IMR-90 (cell line): Measurements from ENCODE around the gene ADH1A. TPM values are rescaled to one million over a fixed set of nuclear protein-coding genes. Genes with fewer than 3 reads are reported as not detected.

Experiments
- ATAC-seq: fragments of 200-7000 bp; cut with Tn5 transposase; 2 replicates; pipeline ENCODE4 v1.9.1; 2020; ENCODE audit warnings: low read depth, mild to moderate bottlenecking, moderate library complexity
- BruUV-seq: library from RNA; stranded (reverse); fragments of 400-500 nt; replicated peaks from 2 replicates; lab custom pipeline; 2021; lab: Mats Ljungman, UMichigan
- CTCF ChIA-PET: fragments of 300-600 bp; formaldehyde crosslinking; extraction: SDS; loops from one replicate; lab custom pipeline; 2021; ENCODE audit warnings: antibody characterized with exemption; lab: Yijun Ruan, JAX
- POLR2A ChIA-PET: fragments of 300-600 bp; sonication (Branson Sonifier 250); formaldehyde crosslinking; loops from one replicate; lab custom pipeline; 2022; ENCODE audit warnings: antibody characterized with exemption; ENCODE audit not compliant: unreplicated experiment; lab: Charles Lee
- DNase-seq: peaks from one replicate; pipeline ENCODE4 v3.0.0; 2013
- H2AFZ ChIP-seq: replicated peaks from 2 replicates; pipeline ENCODE3; 2013; ENCODE audit warnings: low read length, mild to moderate bottlenecking; ENCODE audit not compliant: poor library complexity
- H2AK5ac ChIP-seq: 2 replicates; pipeline ENCODE4 v1.6.1; 2013; ENCODE audit warnings: low read depth, low read length, inconsistent platforms
- H2AK9ac ChIP-seq: replicated peaks from 2 replicates; pipeline ENCODE3; 2013; ENCODE audit warnings: mild to moderate bottlenecking, low read depth, low read length, moderate library complexity; ENCODE audit not compliant: poor library complexity
- H2BK120ac ChIP-seq: 2 replicates; pipeline ENCODE4 v1.6.1; 2013; ENCODE audit warnings: low read depth, low read length, inconsistent platforms
- H2BK15ac ChIP-seq: 3 replicates; pipeline ENCODE4 v1.6.1; 2013; ENCODE audit warnings: low read depth, low read length, inconsistent platforms
- H2BK20ac ChIP-seq: 2 replicates; pipeline ENCODE4 v1.6.1; 2013; ENCODE audit warnings: low read depth, mild to moderate bottlenecking, inconsistent platforms, low read length, moderate library complexity
- H2BK5ac ChIP-seq: 2 replicates; pipeline ENCODE4 v1.6.1; 2013; ENCODE audit warnings: mild to moderate bottlenecking, low read depth, low read length, inconsistent platforms; ENCODE audit not compliant: poor library complexity, severe bottlenecking
- H3K14ac ChIP-seq: replicated peaks from 2 replicates; pipeline ENCODE4 v1.6.1; 2013; ENCODE audit warnings: low read depth, low read length, inconsistent platforms
- H3K18ac ChIP-seq: 2 replicates; pipeline ENCODE4 v1.6.1; 2013; ENCODE audit warnings: low read depth, low read length, control low read depth
- H3K23ac ChIP-seq: 2 replicates; pipeline ENCODE4 v1.6.1; 2013; ENCODE audit warnings: low read depth, low read length, inconsistent platforms
- H3K27ac ChIP-seq: 2 replicates; pipeline ENCODE4 v1.5.1; 2013; ENCODE audit warnings: mild to moderate bottlenecking, control low read depth, low read length; ENCODE audit not compliant: insufficient read depth
- H3K27me3 ChIP-seq: 2 replicates; pipeline ENCODE4 v1.6.1; 2013; ENCODE audit warnings: low read length; ENCODE audit not compliant: control insufficient read depth, insufficient read depth
- H3K36me3 ChIP-seq: 2 replicates; pipeline ENCODE4 v1.6.1; 2013; ENCODE audit warnings: low read length, mixed read lengths; ENCODE audit not compliant: control insufficient read depth, insufficient read depth
- H3K4ac ChIP-seq: 2 replicates; pipeline ENCODE4 v1.6.1; 2013; ENCODE audit warnings: low read depth, low read length, inconsistent platforms
- H3K4me1 ChIP-seq: 2 replicates; pipeline ENCODE4 v1.6.1; 2013; ENCODE audit warnings: low read length, mixed read lengths; ENCODE audit not compliant: control insufficient read depth, insufficient read depth
- H3K4me2 ChIP-seq: 2 replicates; pipeline ENCODE4 v1.6.1; 2013; ENCODE audit warnings: low read depth, mild to moderate bottlenecking, control low read depth, low read length, moderate library complexity
- H3K4me3 ChIP-seq: 2 replicates; pipeline ENCODE4 v1.5.1; 2013; ENCODE audit warnings: low read depth, mild to moderate bottlenecking, control low read depth, low read length, moderate library complexity; ENCODE audit not compliant: insufficient read depth
- H3K56ac ChIP-seq: 2 replicates; pipeline ENCODE4 v1.6.1; 2013; ENCODE audit warnings: low read length, inconsistent platforms; ENCODE audit not compliant: insufficient read depth; ENCODE audit errors: extremely low read depth
- H3K79me1 ChIP-seq, 2 experiments: 2 replicates each; pipeline ENCODE4 v1.6.1; 2013; ENCODE audit warnings: low read length in 2 of 2, inconsistent platforms in 1 of 2, low read depth in 1 of 2
- H3K9ac ChIP-seq: 2 replicates; pipeline ENCODE4 v1.6.1; 2013; ENCODE audit warnings: low read depth, low read length, control low read depth
- H3K9me1 ChIP-seq: 2 replicates; pipeline ENCODE4 v1.6.1; 2013; ENCODE audit warnings: low read length, inconsistent platforms; ENCODE audit not compliant: insufficient read depth
- H3K9me3 ChIP-seq: 2 replicates; pipeline ENCODE4 v1.6.1; 2013; ENCODE audit warnings: low read length; ENCODE audit not compliant: control insufficient read depth, insufficient read depth
- H4K20me1 ChIP-seq: 2 replicates; pipeline ENCODE4 v1.6.1; 2013; ENCODE audit warnings: low read length, inconsistent platforms; ENCODE audit not compliant: insufficient read depth
- H4K5ac ChIP-seq: 2 replicates; pipeline ENCODE4 v1.6.1; 2013; ENCODE audit warnings: mild to moderate bottlenecking, low read depth, low read length, control low read depth
- H4K8ac ChIP-seq, 2 experiments: 2 replicates each; pipeline ENCODE4 v1.6.1; 2013; ENCODE audit warnings: low read depth in 2 of 2, low read length in 2 of 2, control low read depth in 1 of 2, inconsistent platforms in 1 of 2
- H4K91ac ChIP-seq: 2 replicates; pipeline ENCODE4 v1.6.1; 2013; ENCODE audit warnings: low read depth, low read length, inconsistent platforms; ENCODE audit not compliant: insufficient read depth
- CEBPB ChIP-seq: IDR thresholded peaks from 2 replicates; pipeline ENCODE4 v1.6.1; 2012; ENCODE audit warnings: low read depth, low read length, improper control_type of control experiment
- CHD1 ChIP-seq: IDR thresholded peaks from 2 replicates; pipeline ENCODE4 v1.6.1; 2012; ENCODE audit warnings: low read depth, low read length, improper control_type of control experiment
- FOS ChIP-seq: fragments of 150-350 bp; IDR thresholded peaks from 2 replicates; pipeline ENCODE4 v1.6.1; 2016; ENCODE audit warnings: low read depth, low read length
- MAZ ChIP-seq: IDR thresholded peaks from 2 replicates; pipeline ENCODE4 v1.6.1; 2012; ENCODE audit warnings: low read depth, mild to moderate bottlenecking, low read length, improper control_type of control experiment, moderate library complexity, borderline replicate concordance
- MXI1 ChIP-seq: IDR thresholded peaks from 2 replicates; pipeline ENCODE4 v1.6.1; 2012; ENCODE audit warnings: low read depth, mild to moderate bottlenecking, low read length, moderate library complexity, borderline replicate concordance
- POLR2A ChIP-seq: IDR thresholded peaks from 2 replicates; pipeline ENCODE4 v1.6.1; 2012; ENCODE audit warnings: mild to moderate bottlenecking, low read depth, low read length
- RAD21 ChIP-seq: IDR thresholded peaks from 2 replicates; pipeline ENCODE4 v1.6.1; 2012; ENCODE audit warnings: low read length, improper control_type of control experiment
- SMC3 ChIP-seq: fragments of 150-350 bp; IDR thresholded peaks from 2 replicates; pipeline ENCODE4 v1.6.1; 2016; ENCODE audit warnings: low read depth, mild to moderate bottlenecking, antibody characterized with exemption, low read length, moderate library complexity
- USF2 ChIP-seq: fragments of 150-350 bp; IDR thresholded peaks from 2 replicates; pipeline ENCODE4 v1.6.1; 2017; ENCODE audit warnings: mild to moderate bottlenecking, antibody characterized with exemption, low read length, low read depth
- WGBS, 2 experiments: methylation state at CpG; one replicate each; pipeline versions ENCODE4 v1.1.5 to v1.1.7; 2013; ENCODE audit warnings: missing lambda C conversion rate in 2 of 2; ENCODE audit not compliant: insufficient read length in 1 of 2; ENCODE audit errors: extremely low coverage in 2 of 2; 5-methylcytosine and 5-hydroxymethylcytosine counted together
- dilution Hi-C: fragments of 300-500 bp; cut with HindIII; formaldehyde crosslinking; loops from one replicate; pipeline ENCODE4 v1.14.3; 2018; ENCODE audit warnings: low sequenced_read_pairs; ENCODE audit not compliant: unreplicated experiment
- in situ Hi-C: fragments of 300-500 bp; cut with MboI; formaldehyde crosslinking; loops from 3 replicates; pipeline ENCODE4 v1.14.3; 2019; ENCODE audit warnings: low sequenced_read_pairs, inconsistent platforms, mixed read lengths
- intact Hi-C: fragments of 100-400 bp; cut with micrococcal nuclease; formaldehyde crosslinking; loops from 2 replicates; pipeline ENCODE4 v1.10.0; 2022
- polyA plus RNA-seq, 3 experiments: library from polyadenylated mRNA; depleted of rRNA; stranded (reverse); fragments of >200 nt; gene quantifications; 2 replicates each; pipeline ENCODE4 v1.2.3, GENCODE V29; 2012; ENCODE audit warnings: low replicate concordance in 1 of 3
- total RNA-seq: library from RNA; depleted of rRNA; stranded (reverse); fragments of >200 nt; gene quantifications from 2 replicates; pipeline ENCODE4 v1.2.3, GENCODE V29; 2012
- TF ChIP-seq, protein P1 (sequence below): fragments of 150-350 bp; IDR thresholded peaks from 2 replicates; pipeline ENCODE4 v1.6.1; 2016; ENCODE audit warnings: low read depth, mild to moderate bottlenecking, low read length, moderate library complexity, borderline replicate concordance

ADH1A gene
- total and polyA plus RNA-seq, 2 of the 4 experiments (the other 2 are of a cell fraction): not detected

GRCh38 chr4:99248714-99249113 lies 42.1 kb downstream of the ADH1A start:
- no CpG with 5 or more reads among the region's 1 CpG for WGBS, 2 experiments
- no peaks in the 10 kb centered on the region for H3K9me3 ChIP-seq
- no peak overlapping the region for H4K5ac ChIP-seq
- no peak overlapping the region for H3K4ac ChIP-seq
- ChIA-PET CTCF (no interaction called here), POLR2A (no interaction called here)
- H2BK15ac ChIP-seq: no peak overlapping the region
- no peak overlapping the region for H2BK120ac ChIP-seq
- no peaks in the 10 kb centered on the region for H3K36me3 ChIP-seq
- H3K79me1 ChIP-seq: no peaks in the 10 kb centered on the region
- H2BK5ac ChIP-seq: no peak overlapping the region
- H3K4me2 ChIP-seq: no peak overlapping the region
- dilution Hi-C loops: no loop called here
- H2AFZ ChIP-seq: no peak overlapping the region
- DNase-seq: peak; percentile 50
- ATAC-seq: no peak
- H3K27ac ChIP-seq: no peak overlapping the region
- no peak overlapping the region for H4K8ac ChIP-seq
- no peak overlapping the region for H3K23ac ChIP-seq
- H4K20me1 ChIP-seq: no peaks in the 10 kb centered on the region
- no peaks in the 10 kb centered on the region for H3K27me3 ChIP-seq
- H3K18ac ChIP-seq: no peak overlapping the region
- no peaks in the 10 kb centered on the region for H3K9me1 ChIP-seq
- H3K4me3 ChIP-seq: no peak overlapping the region
- no peak overlapping the region for H3K9ac ChIP-seq
- H4K91ac ChIP-seq: no peak overlapping the region
- no peak overlapping the region for H2BK20ac ChIP-seq
- H3K4me1 ChIP-seq: peaks cover 4% of the 10 kb centered on the region; the same call in 1 of the 2 replicates
- H3K14ac ChIP-seq: no peak overlapping the region
- in situ Hi-C loops: no loop called here
- intact Hi-C loops: no loop called here
- no peak overlapping the region for H2AK9ac ChIP-seq
- no peak for TF ChIP-seq POLR2A
- no peak for TF ChIP-seq SMC3
- no peak for TF ChIP-seq MXI1
- no peak for TF ChIP-seq RAD21
- no peak for TF ChIP-seq FOS
- TF ChIP-seq, protein P1, sequence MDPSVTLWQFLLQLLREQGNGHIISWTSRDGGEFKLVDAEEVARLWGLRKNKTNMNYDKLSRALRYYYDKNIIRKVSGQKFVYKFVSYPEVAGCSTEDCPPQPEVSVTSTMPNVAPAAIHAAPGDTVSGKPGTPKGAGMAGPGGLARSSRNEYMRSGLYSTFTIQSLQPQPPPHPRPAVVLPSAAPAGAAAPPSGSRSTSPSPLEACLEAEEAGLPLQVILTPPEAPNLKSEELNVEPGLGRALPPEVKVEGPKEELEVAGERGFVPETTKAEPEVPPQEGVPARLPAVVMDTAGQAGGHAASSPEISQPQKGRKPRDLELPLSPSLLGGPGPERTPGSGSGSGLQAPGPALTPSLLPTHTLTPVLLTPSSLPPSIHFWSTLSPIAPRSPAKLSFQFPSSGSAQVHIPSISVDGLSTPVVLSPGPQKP: no peak
- TF ChIP-seq MAZ: no peak
- TF ChIP-seq CHD1: no peak
- TF ChIP-seq CEBPB: no peak
- no peak for TF ChIP-seq USF2
- BruUV-seq: no TSS peak
- H3K56ac ChIP-seq: no peak overlapping the region
- H2AK5ac ChIP-seq: no peak overlapping the region
